Breast epithelium (tissue), 4 donors: ENCODE results near the gene PHACTR1. TPM values are rescaled to one million over a fixed set of nuclear protein-coding genes. Genes with fewer than 3 reads are reported as not detected.

ENCODE experiments used
- DNase-seq, 2 donors: peaks; one replicate each; pipeline ENCODE4 v3.0.0-alpha.2; 2019; ENCODE audit warnings: low spot score in 2 of 2
- H3K27ac ChIP-seq, 2 donors: fragments of 200-600 bp; sonication (generic) in 1 of 2; one replicate each; pipeline ENCODE4 v1.5.1; 2016 to 2019; ENCODE audit warnings: mild to moderate bottlenecking in 1 of 2
- H3K27me3 ChIP-seq, 2 donors: fragments of 200-600 bp; sonication (generic) in 1 of 2; one replicate each; pipeline versions ENCODE4 v1.5.1 to v1.6.0; 2017 to 2019; ENCODE audit warnings: control low read depth in 1 of 2, mild to moderate bottlenecking in 1 of 2
- H3K36me3 ChIP-seq: fragments of 200-600 bp; one replicate; pipeline ENCODE4 v1.5.1; 2019
- H3K4me1 ChIP-seq, 2 donors: fragments of 200-600 bp; sonication (generic); one replicate each; pipeline ENCODE4 v1.5.1; 2016 to 2019; ENCODE audit warnings: control low read depth in 1 of 2
- H3K4me3 ChIP-seq, 3 donors: fragments of 200-600 bp; sonication (generic); 1 replicate in 2 of 3; 2 replicates in 1 of 3; pipeline ENCODE4 v1.5.1; 2016 to 2019; ENCODE audit warnings: mild to moderate bottlenecking in 3 of 3, moderate library complexity in 2 of 3
- H3K9me3 ChIP-seq, 2 donors: fragments of 200-600 bp; sonication (generic) in 1 of 2; one replicate each; pipeline ENCODE4 v1.5.1; 2016 to 2019; ENCODE audit warnings: control low read depth in 1 of 2
- CTCF ChIP-seq, 3 donors: fragments of 450-650 bp; IDR thresholded peaks; one replicate each; pipeline ENCODE4 v1.5.1; 2016 to 2017; ENCODE audit warnings: antibody characterized with exemption in 3 of 3, mild to moderate bottlenecking in 3 of 3, moderate library complexity in 3 of 3
- POLR2A ChIP-seq: fragments of 450-650 bp; IDR thresholded peaks from one replicate; pipeline ENCODE4 v1.6.1; 2016; ENCODE audit warnings: antibody characterized with exemption, mild to moderate bottlenecking, moderate library complexity
- POLR2AphosphoS5 ChIP-seq, 3 donors: sonication (generic); formaldehyde crosslinking; IDR thresholded peaks; one replicate each; pipeline ENCODE4 v1.6.1; 2017; ENCODE audit warnings: antibody characterized with exemption in 3 of 3
- intact Hi-C: fragments of 100-400 bp; cut with DNase I; formaldehyde crosslinking; loops from one replicate; pipeline ENCODE4 v1.15.1; 2023; ENCODE audit warnings: low total_unique reads
- total RNA-seq, 3 donors: library from RNA; depleted of rRNA; stranded (reverse); fragments of >200 nt; gene quantifications; one replicate each; pipeline ENCODE4 v1.1.0, GENCODE V29; 2016

PHACTR1 gene
- total RNA-seq, 3 donors from 2014 or later, result 4.1 to 5.6 (median 4.6) TPM

GRCh38 chr6:13263669-13264068, 547.1 kb downstream of the PHACTR1 start:
- no peak for DNase-seq
- Histone ChIP-seq H3K4me3 (no peak overlapping the region), H3K36me3 (no peaks in the 10 kb centered on the region), H3K4me1 (no peaks in the 10 kb centered on the region), H3K27ac (no peak overlapping the region), H3K27me3 (no peaks in the 10 kb centered on the region), H3K9me3 (no peaks in the 10 kb centered on the region)
- intact Hi-C loops, result no loop called here
- no peak for TF ChIP-seq CTCF (IDR thresholded peaks at IDR 0.05)
- TF ChIP-seq POLR2AphosphoS5 (IDR thresholded peaks at IDR 0.05), result no peak
- no peak for TF ChIP-seq POLR2A

GRCh38 chr6:13267142-13267651, 550.6 kb downstream of the PHACTR1 start:
- Histone ChIP-seq H3K4me3 (no peak overlapping the region), H3K4me1 (no peaks in the 10 kb centered on the region), H3K27me3 (no peaks in the 10 kb centered on the region), H3K27ac (no peak overlapping the region), H3K36me3 (no peaks in the 10 kb centered on the region), H3K9me3 (no peaks in the 10 kb centered on the region)
- no peak for DNase-seq
- no peak for TF ChIP-seq CTCF (IDR thresholded peaks at IDR 0.05)
- no peak for TF ChIP-seq POLR2A
- TF ChIP-seq POLR2AphosphoS5 (IDR thresholded peaks at IDR 0.05), result no peak
- intact Hi-C loops, result no loop called here

- Histone ChIP-seq H3K36me3 (no peaks in the 10 kb centered on the region), H3K27me3 (no peaks in the 10 kb centered on the region), H3K9me3 (no peaks in the 10 kb centered on the region), H3K4me3 (no peak overlapping the region), H3K4me1 (no peaks in the 10 kb centered on the region), H3K27ac (no peak overlapping the region)
- intact Hi-C loops, result no loop called here
- DNase-seq, result no peak
- no peak for TF ChIP-seq POLR2AphosphoS5 (IDR thresholded peaks at IDR 0.05)
- TF ChIP-seq POLR2A, result no peak
- TF ChIP-seq CTCF (IDR thresholded peaks at IDR 0.05), result no peak
These were observed 552.4 kb downstream of the PHACTR1 start for GRCh38 chr6:13268913-13269518.

- Histone ChIP-seq H3K4me1 (no peaks in the 10 kb centered on the region), H3K9me3 (no peaks in the 10 kb centered on the region), H3K36me3 (no peaks in the 10 kb centered on the region), H3K4me3 (no peak overlapping the region), H3K27me3 (no peaks in the 10 kb centered on the region), H3K27ac (no peak overlapping the region)
- intact Hi-C loops, result no loop called here
- peak in 1 of 2 donors; percentile 20 for DNase-seq
- TF ChIP-seq CTCF (IDR thresholded peaks at IDR 0.05) (no peak), POLR2A (no peak), POLR2AphosphoS5 (IDR thresholded peaks at IDR 0.05) (no peak)
These were observed 555.8 kb downstream of the PHACTR1 start for GRCh38 chr6:13272131-13273046.
